ENCODE data around the gene CCT5.

GRCh38 chr5:10286862-10287227 is 36.8 kb downstream of the CCT5 start:
- TF ChIP-seq POLR2A (IDR thresholded peaks at IDR 0.05), result no peak
- TF ChIP-seq, protein P1, sequence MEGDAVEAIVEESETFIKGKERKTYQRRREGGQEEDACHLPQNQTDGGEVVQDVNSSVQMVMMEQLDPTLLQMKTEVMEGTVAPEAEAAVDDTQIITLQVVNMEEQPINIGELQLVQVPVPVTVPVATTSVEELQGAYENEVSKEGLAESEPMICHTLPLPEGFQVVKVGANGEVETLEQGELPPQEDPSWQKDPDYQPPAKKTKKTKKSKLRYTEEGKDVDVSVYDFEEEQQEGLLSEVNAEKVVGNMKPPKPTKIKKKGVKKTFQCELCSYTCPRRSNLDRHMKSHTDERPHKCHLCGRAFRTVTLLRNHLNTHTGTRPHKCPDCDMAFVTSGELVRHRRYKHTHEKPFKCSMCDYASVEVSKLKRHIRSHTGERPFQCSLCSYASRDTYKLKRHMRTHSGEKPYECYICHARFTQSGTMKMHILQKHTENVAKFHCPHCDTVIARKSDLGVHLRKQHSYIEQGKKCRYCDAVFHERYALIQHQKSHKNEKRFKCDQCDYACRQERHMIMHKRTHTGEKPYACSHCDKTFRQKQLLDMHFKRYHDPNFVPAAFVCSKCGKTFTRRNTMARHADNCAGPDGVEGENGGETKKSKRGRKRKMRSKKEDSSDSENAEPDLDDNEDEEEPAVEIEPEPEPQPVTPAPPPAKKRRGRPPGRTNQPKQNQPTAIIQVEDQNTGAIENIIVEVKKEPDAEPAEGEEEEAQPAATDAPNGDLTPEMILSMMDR (IDR thresholded peaks at IDR 0.05), result no peak
